ENCODE data around the gene ADAMTSL1.

DNA sequence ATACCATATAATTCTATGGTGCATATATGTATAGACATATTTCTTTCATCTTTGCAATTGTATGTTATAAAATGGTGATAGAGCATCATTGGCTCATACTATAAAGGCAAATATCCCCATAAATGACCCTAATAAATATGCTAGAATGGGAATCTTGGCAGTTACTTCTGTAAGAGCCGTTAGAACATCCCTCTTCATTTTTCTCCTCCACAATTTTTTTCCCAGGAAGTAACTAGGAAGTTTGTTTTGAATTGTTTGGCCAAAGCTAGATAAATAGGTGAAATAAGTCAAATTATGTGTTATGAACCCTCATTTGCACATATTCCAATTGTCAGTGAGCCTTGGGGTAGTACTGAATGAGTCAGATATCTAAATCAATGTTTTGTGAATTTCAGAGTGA is 209.9 kb downstream of the ADAMTSL1 start:
- TF ChIP-seq, protein P1, sequence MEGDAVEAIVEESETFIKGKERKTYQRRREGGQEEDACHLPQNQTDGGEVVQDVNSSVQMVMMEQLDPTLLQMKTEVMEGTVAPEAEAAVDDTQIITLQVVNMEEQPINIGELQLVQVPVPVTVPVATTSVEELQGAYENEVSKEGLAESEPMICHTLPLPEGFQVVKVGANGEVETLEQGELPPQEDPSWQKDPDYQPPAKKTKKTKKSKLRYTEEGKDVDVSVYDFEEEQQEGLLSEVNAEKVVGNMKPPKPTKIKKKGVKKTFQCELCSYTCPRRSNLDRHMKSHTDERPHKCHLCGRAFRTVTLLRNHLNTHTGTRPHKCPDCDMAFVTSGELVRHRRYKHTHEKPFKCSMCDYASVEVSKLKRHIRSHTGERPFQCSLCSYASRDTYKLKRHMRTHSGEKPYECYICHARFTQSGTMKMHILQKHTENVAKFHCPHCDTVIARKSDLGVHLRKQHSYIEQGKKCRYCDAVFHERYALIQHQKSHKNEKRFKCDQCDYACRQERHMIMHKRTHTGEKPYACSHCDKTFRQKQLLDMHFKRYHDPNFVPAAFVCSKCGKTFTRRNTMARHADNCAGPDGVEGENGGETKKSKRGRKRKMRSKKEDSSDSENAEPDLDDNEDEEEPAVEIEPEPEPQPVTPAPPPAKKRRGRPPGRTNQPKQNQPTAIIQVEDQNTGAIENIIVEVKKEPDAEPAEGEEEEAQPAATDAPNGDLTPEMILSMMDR (IDR thresholded peaks at IDR 0.05), result no peak
- TF ChIP-seq POLR2AphosphoS5 (IDR thresholded peaks at IDR 0.05; ENCODE audit: low read depth, low read length), result no peak
- TF ChIP-seq, protein P2, sequence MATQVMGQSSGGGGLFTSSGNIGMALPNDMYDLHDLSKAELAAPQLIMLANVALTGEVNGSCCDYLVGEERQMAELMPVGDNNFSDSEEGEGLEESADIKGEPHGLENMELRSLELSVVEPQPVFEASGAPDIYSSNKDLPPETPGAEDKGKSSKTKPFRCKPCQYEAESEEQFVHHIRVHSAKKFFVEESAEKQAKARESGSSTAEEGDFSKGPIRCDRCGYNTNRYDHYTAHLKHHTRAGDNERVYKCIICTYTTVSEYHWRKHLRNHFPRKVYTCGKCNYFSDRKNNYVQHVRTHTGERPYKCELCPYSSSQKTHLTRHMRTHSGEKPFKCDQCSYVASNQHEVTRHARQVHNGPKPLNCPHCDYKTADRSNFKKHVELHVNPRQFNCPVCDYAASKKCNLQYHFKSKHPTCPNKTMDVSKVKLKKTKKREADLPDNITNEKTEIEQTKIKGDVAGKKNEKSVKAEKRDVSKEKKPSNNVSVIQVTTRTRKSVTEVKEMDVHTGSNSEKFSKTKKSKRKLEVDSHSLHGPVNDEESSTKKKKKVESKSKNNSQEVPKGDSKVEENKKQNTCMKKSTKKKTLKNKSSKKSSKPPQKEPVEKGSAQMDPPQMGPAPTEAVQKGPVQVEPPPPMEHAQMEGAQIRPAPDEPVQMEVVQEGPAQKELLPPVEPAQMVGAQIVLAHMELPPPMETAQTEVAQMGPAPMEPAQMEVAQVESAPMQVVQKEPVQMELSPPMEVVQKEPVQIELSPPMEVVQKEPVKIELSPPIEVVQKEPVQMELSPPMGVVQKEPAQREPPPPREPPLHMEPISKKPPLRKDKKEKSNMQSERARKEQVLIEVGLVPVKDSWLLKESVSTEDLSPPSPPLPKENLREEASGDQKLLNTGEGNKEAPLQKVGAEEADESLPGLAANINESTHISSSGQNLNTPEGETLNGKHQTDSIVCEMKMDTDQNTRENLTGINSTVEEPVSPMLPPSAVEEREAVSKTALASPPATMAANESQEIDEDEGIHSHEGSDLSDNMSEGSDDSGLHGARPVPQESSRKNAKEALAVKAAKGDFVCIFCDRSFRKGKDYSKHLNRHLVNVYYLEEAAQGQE (IDR thresholded peaks at IDR 0.05; ENCODE audit: insufficient read depth in 1 of 2, low read depth in 2 of 2, low read length in 1 of 2), result no peak

All from Panc1 (cell line).